Transverse colon (tissue), 4 donors: ENCODE data around the gene C11orf54. TPM values are rescaled to one million over a fixed set of nuclear protein-coding genes. Genes with fewer than 3 reads are reported as not detected.

Source experiments
- DNase-seq: peaks from one replicate; pipeline ENCODE4 v3.0.0-alpha.2; 2019
- H3K27ac ChIP-seq, 4 donors: fragments of 200-600 bp; sonication (generic); 2 replicates each; pipeline ENCODE4 v1.5.1; 2016 to 2018; ENCODE audit warnings: inconsistent platforms in 4 of 4
- H3K27me3 ChIP-seq: fragments of 200-600 bp; sonication (generic); 2 replicates; pipeline ENCODE4 v1.5.1; 2017; ENCODE audit warnings: inconsistent platforms
- H3K36me3 ChIP-seq, 4 donors: fragments of 200-600 bp; sonication (generic); 2 replicates each; pipeline ENCODE4 v1.5.1; 2017 to 2019; ENCODE audit warnings: inconsistent platforms in 4 of 4
- H3K4me1 ChIP-seq, 4 donors: fragments of 200-600 bp; sonication (generic); 2 replicates each; pipeline ENCODE4 v1.5.1; 2017 to 2020; ENCODE audit warnings: inconsistent platforms in 4 of 4
- H3K4me3 ChIP-seq, 4 donors: fragments of 200-600 bp; sonication (generic); 1 replicate in 1 of 4; 2 replicates in 3 of 4; pipeline versions ENCODE4 v1.5.1 to v1.6.1; 2017 to 2019; ENCODE audit warnings: inconsistent platforms in 4 of 4
- H3K9me3 ChIP-seq, 2 donors: fragments of 200-600 bp; sonication (generic); 2 replicates each; pipeline ENCODE4 v1.5.1; 2017 to 2019; ENCODE audit warnings: inconsistent platforms in 2 of 2
- EP300 ChIP-seq: sonication (generic); formaldehyde crosslinking; IDR thresholded peaks from one replicate; pipeline ENCODE4 v1.6.1; 2017; ENCODE audit warnings: antibody characterized with exemption, low read depth
- POLR2A ChIP-seq: fragments of 450-650 bp; IDR thresholded peaks from one replicate; pipeline ENCODE4 v1.6.1; 2016; ENCODE audit warnings: antibody characterized with exemption, mild to moderate bottlenecking, moderate library complexity
- POLR2AphosphoS5 ChIP-seq, 3 donors: sonication (generic); formaldehyde crosslinking; IDR thresholded peaks; one replicate each; pipeline ENCODE4 v1.6.1; 2016; ENCODE audit warnings: antibody characterized with exemption in 3 of 3
- WGBS, 2 donors: methylation state at CpG; one replicate each; pipeline ENCODE4 v1.1.5; 2018; ENCODE audit warnings: low coverage in 1 of 2; 5-methylcytosine and 5-hydroxymethylcytosine counted together
- in situ Hi-C, 4 donors: fragments of 200-750 bp; cut with MboI; loops; one replicate each; pipeline versions ENCODE4 v1.15.0 to v1.15.1; 2017; ENCODE audit warnings: low sequenced_read_pairs in 3 of 4, low pct_ligation_motif_present in 1 of 4, low pct_unique_long_range_greater_than_20kb in 1 of 4
- intact Hi-C: fragments of 100-400 bp; cut with DNase I; formaldehyde crosslinking; loops from one replicate; pipeline ENCODE4 v1.15.1; 2023; ENCODE audit warnings: low total_unique reads
- total RNA-seq, 4 donors: library from RNA; depleted of rRNA; stranded (reverse); fragments of >200 nt; gene quantifications; one replicate each; pipeline ENCODE4 v1.1.0, GENCODE V29; 2016
- TF ChIP-seq, protein P1 (sequence below), 5 experiments: fragments of 200-600 bp in 3 of 5; fragments of 450-650 bp in 2 of 5; sonication (generic) in 3 of 5; IDR thresholded peaks; 1 replicate in 2 of 5; 2 replicates in 3 of 5; pipeline ENCODE4 v1.5.1; 2016 to 2017; ENCODE audit warnings: antibody characterized with exemption in 5 of 5, inconsistent platforms in 3 of 5, mild to moderate bottlenecking in 2 of 5, moderate library complexity in 1 of 5

Gene C11orf54
- total RNA-seq, 4 donors from 2014 or later = 33.3 to 160 (median 105) TPM

DNA sequence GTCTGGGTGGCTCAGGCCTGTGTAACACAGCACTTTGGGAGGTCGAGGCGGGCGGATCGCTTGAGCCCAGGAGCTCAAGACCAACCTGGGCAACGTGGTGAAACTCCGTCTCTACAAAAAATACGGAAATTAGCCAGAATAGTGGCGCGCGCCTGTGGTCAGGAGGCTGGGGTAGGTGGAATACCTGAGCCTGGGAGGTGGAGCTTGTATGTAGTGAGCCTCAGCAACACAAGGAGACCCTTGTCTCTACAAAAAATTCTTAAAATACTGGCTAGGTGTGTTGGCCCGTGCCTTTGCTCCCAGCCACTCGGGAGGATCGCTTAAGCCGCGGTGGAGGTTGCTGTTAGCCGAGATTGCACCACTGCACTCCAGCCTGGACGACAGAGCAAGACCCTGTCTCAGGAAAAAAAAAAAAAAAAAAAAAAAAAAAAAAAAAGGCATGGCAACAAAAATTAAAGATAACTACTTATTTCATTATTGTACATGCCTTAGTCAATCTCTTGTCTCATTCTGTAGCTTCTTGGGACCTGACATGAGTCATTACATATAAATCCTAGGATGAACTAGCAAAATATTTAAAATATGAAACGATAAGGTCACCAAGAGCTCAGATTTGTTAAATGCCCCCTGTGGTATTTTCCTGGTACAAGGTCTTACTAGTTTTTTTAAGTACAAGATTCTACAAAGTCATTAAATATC, 1.3 kb upstream of the C11orf54 start:
- in situ Hi-C loops = loop anchor here in 2 of 4 donors (25.0 kb wide), 1 partner anchor 747 kb away; the partner anchor contains the start of genes ANKRD49 (in 2 of the 2) and MRE11 (in 2 of the 2)
- Histone ChIP-seq H3K9me3 (no peaks in the 10 kb centered on the region), H3K4me3 (peak overlapping the region; percentile 67 to 80 (median 69)), H3K27ac (peak overlapping the region; percentile 93 to 98 (median 94)), H3K27me3 (no peaks in the 10 kb centered on the region), H3K36me3 (peaks cover 0 to 32% (median 11%) of the 10 kb centered on the region in 4 donors), H3K4me1 (peaks cover 21 to 68% (median 43%) of the 10 kb centered on the region in 4 donors)
- no peak for TF ChIP-seq EP300
- TF ChIP-seq, protein P1, sequence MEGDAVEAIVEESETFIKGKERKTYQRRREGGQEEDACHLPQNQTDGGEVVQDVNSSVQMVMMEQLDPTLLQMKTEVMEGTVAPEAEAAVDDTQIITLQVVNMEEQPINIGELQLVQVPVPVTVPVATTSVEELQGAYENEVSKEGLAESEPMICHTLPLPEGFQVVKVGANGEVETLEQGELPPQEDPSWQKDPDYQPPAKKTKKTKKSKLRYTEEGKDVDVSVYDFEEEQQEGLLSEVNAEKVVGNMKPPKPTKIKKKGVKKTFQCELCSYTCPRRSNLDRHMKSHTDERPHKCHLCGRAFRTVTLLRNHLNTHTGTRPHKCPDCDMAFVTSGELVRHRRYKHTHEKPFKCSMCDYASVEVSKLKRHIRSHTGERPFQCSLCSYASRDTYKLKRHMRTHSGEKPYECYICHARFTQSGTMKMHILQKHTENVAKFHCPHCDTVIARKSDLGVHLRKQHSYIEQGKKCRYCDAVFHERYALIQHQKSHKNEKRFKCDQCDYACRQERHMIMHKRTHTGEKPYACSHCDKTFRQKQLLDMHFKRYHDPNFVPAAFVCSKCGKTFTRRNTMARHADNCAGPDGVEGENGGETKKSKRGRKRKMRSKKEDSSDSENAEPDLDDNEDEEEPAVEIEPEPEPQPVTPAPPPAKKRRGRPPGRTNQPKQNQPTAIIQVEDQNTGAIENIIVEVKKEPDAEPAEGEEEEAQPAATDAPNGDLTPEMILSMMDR (IDR thresholded peaks at IDR 0.05) = no peak
- no peak for TF ChIP-seq POLR2A
- no peak for TF ChIP-seq POLR2AphosphoS5 (IDR thresholded peaks at IDR 0.05)
- DNase-seq = peak; percentile 19
- WGBS, 2 donors = 0 to 8% methylated on average over 14 to 18 of the region's 18 CpGs
- intact Hi-C loops = no loop called here

DNA sequence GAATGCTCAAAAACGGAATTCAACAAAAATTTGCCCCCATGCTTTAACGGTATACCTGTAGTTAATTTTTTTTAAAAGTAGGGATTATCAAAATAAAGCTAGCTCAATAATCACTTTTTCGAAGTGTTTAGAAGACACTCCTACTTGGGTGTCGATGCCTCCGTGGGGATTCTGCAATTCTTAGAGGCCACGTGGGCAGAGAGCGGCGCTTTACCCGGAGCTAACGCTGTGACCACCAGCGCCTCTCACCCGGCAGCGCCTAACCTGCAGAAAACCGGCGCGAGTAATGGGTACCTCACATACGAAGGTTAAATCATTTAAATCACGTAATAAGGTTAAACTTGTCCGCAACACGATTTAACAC, 760 bp upstream of the C11orf54 start:
- H3K4me3 ChIP-seq = peak overlapping the region; percentile 67 to 80 (median 69)
- peak overlapping the region; percentile 93 to 98 (median 94) for H3K27ac ChIP-seq
- DNase-seq = peak; percentile 64
- peaks cover 0 to 27% (median 8%) of the 10 kb centered on the region in 4 donors for H3K36me3 ChIP-seq
- no peak for TF ChIP-seq EP300
- TF ChIP-seq, protein P1 (IDR thresholded peaks at IDR 0.05) = no peak
- TF ChIP-seq POLR2AphosphoS5 (IDR thresholded peaks at IDR 0.05) = no peak
- TF ChIP-seq POLR2A = no peak
- intact Hi-C loops (no loop called here), in situ Hi-C loops (loop anchor here in 2 of 4 donors (25.0 kb wide), 1 partner anchor 747 kb away; the partner anchor contains the start of genes ANKRD49 (in 2 of the 2) and MRE11 (in 2 of the 2))
- H3K9me3 ChIP-seq = no peaks in the 10 kb centered on the region
- 0 to 1% methylated on average over 8 to 20 of the region's 20 CpGs for WGBS, 2 donors
- H3K4me1 ChIP-seq = peaks cover 21 to 73% (median 45%) of the 10 kb centered on the region in 4 donors
- no peaks in the 10 kb centered on the region for H3K27me3 ChIP-seq

DNA sequence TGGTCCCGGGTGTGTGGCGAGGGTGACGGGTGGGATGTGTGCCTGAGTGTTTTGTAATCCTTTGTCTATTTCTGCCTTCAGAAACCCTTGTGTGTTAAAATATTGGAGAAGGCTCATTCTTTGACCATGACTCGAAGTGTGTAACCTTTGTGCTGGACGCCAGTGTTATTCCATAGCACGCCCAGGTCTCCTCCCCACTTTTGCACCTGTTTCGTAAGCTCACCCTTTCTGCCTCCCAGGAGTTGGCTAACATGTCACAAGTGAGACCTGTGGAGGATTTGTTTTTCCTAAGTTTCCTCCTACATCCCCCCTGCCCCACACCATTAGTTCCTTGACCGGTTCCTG, 382 bp downstream of the C11orf54 start:
- Histone ChIP-seq H3K27me3 (no peaks in the 10 kb centered on the region), H3K27ac (peak overlapping the region; percentile 93 to 98 (median 94)), H3K4me1 (peaks cover 21 to 76% (median 49%) of the 10 kb centered on the region in 4 donors), H3K9me3 (no peaks in the 10 kb centered on the region), H3K4me3 (peak overlapping the region; percentile 16 to 80 (median 69)), H3K36me3 (peaks cover 0 to 16% (median 3%) of the 10 kb centered on the region in 4 donors)
- TF ChIP-seq, protein P1 (IDR thresholded peaks at IDR 0.05) = no peak
- TF ChIP-seq POLR2AphosphoS5 (IDR thresholded peaks at IDR 0.05) (peak in 2 of 3 donors; percentile 41 to 42), EP300 (no peak)
- intact Hi-C loops = no loop called here
- WGBS, 2 donors = 0 to 2% methylated on average over 7 to 8 of the region's 8 CpGs
- peak; percentile 72 for DNase-seq
- in situ Hi-C loops = loop anchor here in 2 of 4 donors (25.0 kb wide), 1 partner anchor 745 kb away; the partner anchor contains the start of genes ANKRD49 (in 2 of the 2) and MRE11 (in 2 of the 2)

- TF ChIP-seq, protein P1 (IDR thresholded peaks at IDR 0.05) = no peak
- TF ChIP-seq POLR2AphosphoS5 (IDR thresholded peaks at IDR 0.05) (no peak), POLR2A (no peak), EP300 (no peak)
- intact Hi-C loops (no loop called here), in situ Hi-C loops (loop anchor here in 2 of 4 donors (25.0 kb wide), 1 partner anchor 744 kb away; the partner anchor contains the start of genes ANKRD49 (in 2 of the 2) and MRE11 (in 2 of the 2))
- Histone ChIP-seq H3K9me3 (no peaks in the 10 kb centered on the region), H3K4me1 (peaks cover 14 to 65% (median 46%) of the 10 kb centered on the region in 4 donors), H3K4me3 (no peak overlapping the region), H3K27ac (peak overlapping the region in 3 of 4 donors; percentile 93 to 98 (median 95)), H3K27me3 (no peaks in the 10 kb centered on the region), H3K36me3 (peaks cover 0 to 4% (median 2%) of the 10 kb centered on the region in 4 donors)
- peak; percentile 14 for DNase-seq
- 78% methylated on average over 23 of the region's 23 CpGs; no CpG with 5 or more reads in 1 of the 2 donors for WGBS, 2 donors
These were observed 1.8 kb downstream of the C11orf54 start for GRCh38 chr11:93743291-93743690.
